AG10803 (cell line): ENCODE measurements around the gene FIBIN.
A peak's percentile ranks its signal among the peaks of the same experiment; 100 is the strongest.
"Not testable (repeated sequence)": the region's sequence is repeated elsewhere in the genome, so short reads cannot be mapped to it uniquely, and the experiment has no call there.

ENCODE experiments used
- DNase-seq: peaks from one replicate; pipeline ENCODE4 v3.0.0; 2010; ENCODE audit warnings: low read depth
- H3K4me3 ChIP-seq: 2 replicates; pipeline ENCODE4 v1.5.1; 2011; ENCODE audit warnings: mild to moderate bottlenecking, low read length, control low read depth
- CTCF ChIP-seq: conservative IDR thresholded peaks from 2 replicates; pipeline ENCODE4 v1.5.1; 2011; ENCODE audit warnings: mild to moderate bottlenecking, low read length, control low read depth, inconsistent platforms

Gene FIBIN

GRCh38 chr11:26995701-26996460, 2.0 kb downstream of the FIBIN start:
- TF ChIP-seq CTCF: no peak
- no peak for DNase-seq
- peak overlapping the region; percentile 86 for H3K4me3 ChIP-seq

- DNase-seq: peak; percentile 31
- H3K4me3 ChIP-seq: no peak overlapping the region
- TF ChIP-seq CTCF: no peak
Measured at GRCh38 chr11:26997378-26997777, 3.5 kb downstream of the FIBIN start.

GRCh38 chr11:27001136-27001730, 7.3 kb downstream of the FIBIN start:
- not testable (repeated sequence) for DNase-seq, H3K4me3 ChIP-seq

- DNase-seq: no peak
- TF ChIP-seq CTCF: no peak
- no peak overlapping the region for H3K4me3 ChIP-seq
Measured at GRCh38 chr11:27002431-27002830, 8.5 kb downstream of the FIBIN start.

GRCh38 chr11:27002838-27003237, 8.9 kb downstream of the FIBIN start:
- no peak overlapping the region for H3K4me3 ChIP-seq
- DNase-seq: no peak
- no peak for TF ChIP-seq CTCF

- DNase-seq: no peak
- no peak overlapping the region for H3K4me3 ChIP-seq
- no peak for TF ChIP-seq CTCF
Measured at GRCh38 chr11:27004103-27004502, 10.2 kb downstream of the FIBIN start.

- H3K4me3 ChIP-seq: no peak overlapping the region
- peak; percentile 33 for DNase-seq
- TF ChIP-seq CTCF: no peak
Measured at GRCh38 chr11:27008811-27009535, 15.1 kb downstream of the FIBIN start.
